Middle frontal gyrus (tissue), 1 donor: Measurements from ENCODE around the gene PHACTR3.
"Not testable (repeated sequence)": the region's sequence is repeated elsewhere in the genome, so short reads cannot be mapped to it uniquely, and the experiment has no call there.

Experiments used
- DNase-seq: peaks from one replicate; pipeline ENCODE4 v3.0.0-alpha.2; 2015; ENCODE audit warnings: low spot score; ENCODE audit errors: extremely low spot score

Gene PHACTR3

GRCh38 chr20:59603781-59604541 lies at the start of gene PHACTR3:
Gene PHACTR3 (plus strand): TSS chr20:59604540. CDS start chr20:59605015, 475 bp downstream.
- DNase-seq, result no peak

- not testable (repeated sequence) for DNase-seq
Observed at GRCh38 chr20:59557733-59558529, 46.4 kb upstream of the PHACTR3 start.

GRCh38 chr20:59559024-59559817 lies 45.1 kb upstream of the PHACTR3 start:
- DNase-seq, result no peak

- DNase-seq, result no peak
Observed at GRCh38 chr20:59559863-59560262, 44.5 kb upstream of the PHACTR3 start.

GRCh38 chr20:59560588-59561227 lies 43.6 kb upstream of the PHACTR3 start:
- DNase-seq, result no peak

GRCh38 chr20:59561228-59561605 lies 43.1 kb upstream of the PHACTR3 start:
- DNase-seq, result no peak

GRCh38 chr20:59561614-59562277 lies 42.6 kb upstream of the PHACTR3 start:
- no peak for DNase-seq

- DNase-seq, result no peak
Observed at GRCh38 chr20:59564171-59564570, 40.2 kb upstream of the PHACTR3 start.

- DNase-seq, result no peak
Observed at GRCh38 chr20:59564943-59565342, 39.4 kb upstream of the PHACTR3 start.

GRCh38 chr20:59565768-59566461 lies 38.4 kb upstream of the PHACTR3 start:
- no peak for DNase-seq

GRCh38 chr20:59566631-59567524 lies 37.5 kb upstream of the PHACTR3 start:
- DNase-seq, result no peak

GRCh38 chr20:59567585-59568508 lies 36.5 kb upstream of the PHACTR3 start:
- DNase-seq, result no peak

- no peak for DNase-seq
Observed at GRCh38 chr20:59568509-59569024, 35.8 kb upstream of the PHACTR3 start.

- DNase-seq, result no peak
Observed at GRCh38 chr20:59569305-59569704, 35.0 kb upstream of the PHACTR3 start.

GRCh38 chr20:59571151-59571550 lies 33.2 kb upstream of the PHACTR3 start:
- no peak for DNase-seq

- peak; percentile 49 for DNase-seq
Observed at GRCh38 chr20:59571551-59572314, 32.6 kb upstream of the PHACTR3 start.

GRCh38 chr20:59572515-59572914 lies 31.8 kb upstream of the PHACTR3 start:
- DNase-seq, result no peak
